Breast epithelium (tissue), 4 donors: ENCODE data around the gene MAP2K3. TPM values are rescaled to one million over a fixed set of nuclear protein-coding genes. Genes with fewer than 3 reads are reported as not detected.
A peak's percentile ranks its signal among the peaks of the same experiment; 100 is the strongest.

Experiments
- DNase-seq, 2 donors: peaks; one replicate each; pipeline ENCODE4 v3.0.0-alpha.2; 2019; ENCODE audit warnings: low spot score in 2 of 2
- H3K27ac ChIP-seq, 2 donors: fragments of 200-600 bp; sonication (generic) in 1 of 2; one replicate each; pipeline ENCODE4 v1.5.1; 2016 to 2019; ENCODE audit warnings: mild to moderate bottlenecking in 1 of 2
- H3K27me3 ChIP-seq, 2 donors: fragments of 200-600 bp; sonication (generic) in 1 of 2; one replicate each; pipeline versions ENCODE4 v1.5.1 to v1.6.0; 2017 to 2019; ENCODE audit warnings: control low read depth in 1 of 2, mild to moderate bottlenecking in 1 of 2
- H3K36me3 ChIP-seq: fragments of 200-600 bp; one replicate; pipeline ENCODE4 v1.5.1; 2019
- H3K4me1 ChIP-seq, 2 donors: fragments of 200-600 bp; sonication (generic); one replicate each; pipeline ENCODE4 v1.5.1; 2016 to 2019; ENCODE audit warnings: control low read depth in 1 of 2
- H3K4me3 ChIP-seq, 3 donors: fragments of 200-600 bp; sonication (generic); 1 replicate in 2 of 3; 2 replicates in 1 of 3; pipeline ENCODE4 v1.5.1; 2016 to 2019; ENCODE audit warnings: mild to moderate bottlenecking in 3 of 3, moderate library complexity in 2 of 3
- H3K9me3 ChIP-seq, 2 donors: fragments of 200-600 bp; sonication (generic) in 1 of 2; one replicate each; pipeline ENCODE4 v1.5.1; 2016 to 2019; ENCODE audit warnings: control low read depth in 1 of 2
- POLR2A ChIP-seq: fragments of 450-650 bp; IDR thresholded peaks from one replicate; pipeline ENCODE4 v1.6.1; 2016; ENCODE audit warnings: antibody characterized with exemption, mild to moderate bottlenecking, moderate library complexity
- POLR2AphosphoS5 ChIP-seq, 3 donors: sonication (generic); formaldehyde crosslinking; IDR thresholded peaks; one replicate each; pipeline ENCODE4 v1.6.1; 2017; ENCODE audit warnings: antibody characterized with exemption in 3 of 3
- intact Hi-C: fragments of 100-400 bp; cut with DNase I; formaldehyde crosslinking; loops from one replicate; pipeline ENCODE4 v1.15.1; 2023; ENCODE audit warnings: low total_unique reads
- total RNA-seq, 3 donors: library from RNA; depleted of rRNA; stranded (reverse); fragments of >200 nt; gene quantifications; one replicate each; pipeline ENCODE4 v1.1.0, GENCODE V29; 2016
- TF ChIP-seq, protein P1 (sequence below), 3 donors: fragments of 450-650 bp; IDR thresholded peaks; one replicate each; pipeline ENCODE4 v1.5.1; 2016 to 2017; ENCODE audit warnings: antibody characterized with exemption in 3 of 3, mild to moderate bottlenecking in 3 of 3, moderate library complexity in 3 of 3

The MAP2K3 gene
- total RNA-seq, 3 donors from 2014 or later, result 16.0 to 26.9 (median 22.0) TPM

DNA sequence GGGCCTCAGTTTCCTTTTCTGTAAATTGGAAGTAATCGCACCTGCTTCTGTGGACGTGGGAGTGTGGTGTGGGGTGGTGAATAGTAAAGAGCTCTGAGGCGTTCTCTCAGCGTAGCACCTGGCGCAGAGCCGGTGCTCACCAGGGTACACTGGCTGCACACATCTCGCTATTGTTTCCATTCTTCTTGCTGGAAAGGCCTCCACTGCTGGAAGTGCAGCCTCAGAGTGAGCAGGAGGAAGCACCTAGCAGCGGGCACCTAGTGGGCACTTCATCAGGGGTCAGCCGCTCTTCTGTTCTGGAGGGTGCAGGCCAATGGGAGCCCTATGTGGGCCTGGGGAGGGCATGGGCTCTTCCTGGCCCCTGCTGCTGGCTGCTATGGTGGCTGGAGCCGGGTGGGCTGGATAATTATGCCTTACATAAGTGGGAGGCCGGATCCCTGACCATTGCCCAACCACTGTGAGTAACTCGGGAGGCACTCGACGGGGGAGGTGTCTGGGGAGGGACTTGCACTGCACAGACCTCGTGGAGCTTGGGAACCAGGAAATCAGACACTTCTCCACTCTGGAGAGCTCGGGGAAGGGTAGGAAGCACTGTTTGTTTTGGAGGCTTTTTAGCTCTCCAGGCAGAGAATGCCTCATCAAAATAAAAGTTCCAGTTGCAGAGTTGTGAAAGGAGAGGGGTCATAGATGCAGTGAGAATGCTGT lies 1.7 kb downstream of the MAP2K3 start:
- Histone ChIP-seq H3K36me3 (no peaks in the 10 kb centered on the region), H3K9me3 (no peaks in the 10 kb centered on the region), H3K4me1 (peaks cover 12 to 29% of the 10 kb centered on the region in 2 donors), H3K27ac (peak overlapping the region; percentile 96), H3K27me3 (no peaks in the 10 kb centered on the region), H3K4me3 (peak overlapping the region; percentile 67 to 90 (median 86))
- no peak for TF ChIP-seq POLR2A
- peak; percentile 35 to 85 (median 59) for TF ChIP-seq POLR2AphosphoS5 (IDR thresholded peaks at IDR 0.05)
- intact Hi-C loops, result no loop called here
- DNase-seq, result peak; percentile 84 to 89

DNA sequence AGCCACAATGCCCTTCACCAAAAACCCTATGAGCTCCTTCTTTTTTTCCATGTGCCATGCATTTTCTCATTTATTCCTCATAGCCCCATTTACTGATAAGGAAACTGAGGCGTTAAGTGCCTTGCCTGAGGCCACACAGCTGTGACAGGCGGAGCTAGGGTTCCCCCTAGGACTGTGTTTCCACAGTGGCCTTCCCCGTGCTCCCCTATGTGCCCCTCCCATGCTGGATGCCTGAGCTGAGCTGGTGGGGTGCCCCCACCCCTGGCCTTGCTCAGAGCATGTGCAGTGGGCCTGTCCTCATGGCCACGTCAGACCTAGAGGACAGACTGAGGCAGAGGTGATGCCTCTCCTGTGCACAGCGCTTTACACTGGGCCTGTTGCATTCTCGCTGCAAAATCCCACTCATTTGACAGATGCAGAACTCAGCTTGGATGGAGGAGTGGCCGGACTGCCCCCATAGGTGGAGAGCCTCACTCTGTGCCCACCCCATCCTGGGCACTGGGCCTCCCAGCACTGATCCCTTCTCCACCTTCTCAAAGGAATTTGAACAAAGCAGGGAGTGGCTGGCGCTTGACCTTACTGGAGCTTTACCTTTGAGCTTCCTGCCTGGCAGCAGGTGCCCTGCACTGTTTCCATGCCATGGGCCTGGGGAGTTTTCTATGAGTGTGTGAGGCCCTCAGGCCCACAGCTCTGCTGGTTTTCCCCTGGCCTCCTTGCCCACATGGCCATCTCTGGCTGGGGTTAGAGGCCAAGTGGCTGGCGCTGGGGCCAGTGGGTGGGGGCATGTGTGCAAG lies 2.6 kb downstream of the MAP2K3 start:
- Histone ChIP-seq H3K9me3 (no peaks in the 10 kb centered on the region), H3K4me1 (peaks cover 12 to 29% of the 10 kb centered on the region in 2 donors), H3K27me3 (no peaks in the 10 kb centered on the region), H3K36me3 (no peaks in the 10 kb centered on the region), H3K27ac (peak overlapping the region; percentile 96), H3K4me3 (peak overlapping the region; percentile 67 to 90 (median 86))
- intact Hi-C loops, result no loop called here
- TF ChIP-seq, protein P1, sequence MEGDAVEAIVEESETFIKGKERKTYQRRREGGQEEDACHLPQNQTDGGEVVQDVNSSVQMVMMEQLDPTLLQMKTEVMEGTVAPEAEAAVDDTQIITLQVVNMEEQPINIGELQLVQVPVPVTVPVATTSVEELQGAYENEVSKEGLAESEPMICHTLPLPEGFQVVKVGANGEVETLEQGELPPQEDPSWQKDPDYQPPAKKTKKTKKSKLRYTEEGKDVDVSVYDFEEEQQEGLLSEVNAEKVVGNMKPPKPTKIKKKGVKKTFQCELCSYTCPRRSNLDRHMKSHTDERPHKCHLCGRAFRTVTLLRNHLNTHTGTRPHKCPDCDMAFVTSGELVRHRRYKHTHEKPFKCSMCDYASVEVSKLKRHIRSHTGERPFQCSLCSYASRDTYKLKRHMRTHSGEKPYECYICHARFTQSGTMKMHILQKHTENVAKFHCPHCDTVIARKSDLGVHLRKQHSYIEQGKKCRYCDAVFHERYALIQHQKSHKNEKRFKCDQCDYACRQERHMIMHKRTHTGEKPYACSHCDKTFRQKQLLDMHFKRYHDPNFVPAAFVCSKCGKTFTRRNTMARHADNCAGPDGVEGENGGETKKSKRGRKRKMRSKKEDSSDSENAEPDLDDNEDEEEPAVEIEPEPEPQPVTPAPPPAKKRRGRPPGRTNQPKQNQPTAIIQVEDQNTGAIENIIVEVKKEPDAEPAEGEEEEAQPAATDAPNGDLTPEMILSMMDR (IDR thresholded peaks at IDR 0.05), result no peak
- TF ChIP-seq POLR2AphosphoS5 (IDR thresholded peaks at IDR 0.05) (no peak), POLR2A (no peak)
- no peak for DNase-seq

DNA sequence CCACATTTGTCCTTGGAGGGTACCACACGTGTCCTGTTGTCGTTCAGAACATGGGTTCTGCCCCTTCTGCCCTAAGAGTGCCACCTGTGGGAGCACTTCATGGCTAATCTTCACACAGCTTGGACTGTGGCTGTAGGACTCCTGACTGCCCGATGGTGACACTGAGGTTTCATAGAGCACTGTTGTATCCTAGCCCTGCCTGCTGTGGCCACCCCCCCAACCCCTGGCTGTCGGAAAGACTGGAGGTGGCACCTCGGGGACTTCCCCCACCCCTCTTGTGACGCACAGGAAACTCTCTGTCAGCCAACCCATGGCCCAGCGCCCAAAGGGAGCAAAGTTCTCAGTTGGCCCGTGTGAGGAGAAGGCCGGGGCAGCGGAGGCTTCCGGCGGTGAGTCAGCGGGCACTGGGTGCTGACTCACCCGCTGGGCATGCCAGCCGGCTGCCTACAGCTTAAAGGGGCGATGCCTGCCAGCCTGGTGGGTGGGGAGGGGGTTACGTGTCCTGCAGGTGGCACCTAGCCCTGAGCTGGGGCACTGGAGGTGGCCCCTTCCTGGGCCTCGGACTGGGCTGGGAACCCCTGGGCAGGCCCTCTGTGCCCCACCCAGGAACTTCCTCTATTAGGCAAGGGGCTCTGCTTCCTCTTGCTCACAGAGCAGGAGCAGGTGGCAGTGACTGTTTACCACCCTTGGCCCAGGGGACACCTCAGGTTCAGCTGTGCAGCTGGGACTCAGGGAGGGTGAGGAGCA lies 3.4 kb downstream of the MAP2K3 start:
- H3K4me3 ChIP-seq, result peak overlapping the region; percentile 67 to 90 (median 86)
- peak overlapping the region; percentile 96 for H3K27ac ChIP-seq
- DNase-seq, result peak; percentile 95
- H3K9me3 ChIP-seq, result no peaks in the 10 kb centered on the region
- H3K36me3 ChIP-seq, result no peaks in the 10 kb centered on the region
- TF ChIP-seq POLR2A (no peak), POLR2AphosphoS5 (IDR thresholded peaks at IDR 0.05) (peak; percentile 66 to 89 (median 73))
- H3K4me1 ChIP-seq, result peaks cover 12 to 29% of the 10 kb centered on the region in 2 donors
- intact Hi-C loops, result no loop called here
- H3K27me3 ChIP-seq, result no peaks in the 10 kb centered on the region

DNA sequence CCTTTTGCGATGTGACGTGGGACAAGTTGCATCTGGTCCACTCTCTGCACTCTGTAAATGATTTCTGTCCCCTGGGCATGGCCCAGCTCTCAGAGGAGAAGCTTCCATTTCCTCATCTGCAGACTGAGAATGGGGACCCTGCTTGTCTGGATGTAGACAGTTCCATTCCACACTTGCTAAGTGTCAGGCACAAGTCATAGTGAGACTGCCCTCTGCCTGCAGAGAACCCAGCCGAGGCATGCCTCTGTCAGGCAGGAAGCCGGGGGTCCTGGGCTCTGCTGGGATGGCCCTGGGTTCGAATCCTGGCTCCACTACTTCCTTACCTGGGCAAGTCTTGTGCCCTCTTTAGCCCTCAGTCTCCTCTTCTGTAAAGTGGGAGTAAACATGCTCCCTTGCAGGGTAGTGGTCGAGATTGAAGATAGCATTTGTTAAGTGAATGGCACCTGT lies 4.1 kb downstream of the MAP2K3 start:
- TF ChIP-seq POLR2A (no peak), POLR2AphosphoS5 (IDR thresholded peaks at IDR 0.05) (no peak)
- TF ChIP-seq, protein P1 (IDR thresholded peaks at IDR 0.05), result no peak
- Histone ChIP-seq H3K27me3 (no peaks in the 10 kb centered on the region), H3K36me3 (no peaks in the 10 kb centered on the region), H3K27ac (peak overlapping the region; percentile 96), H3K4me3 (peak overlapping the region; percentile 67 to 90 (median 86)), H3K9me3 (no peaks in the 10 kb centered on the region), H3K4me1 (peaks cover 12 to 29% of the 10 kb centered on the region in 2 donors)
- no peak for DNase-seq
- intact Hi-C loops, result no loop called here

DNA sequence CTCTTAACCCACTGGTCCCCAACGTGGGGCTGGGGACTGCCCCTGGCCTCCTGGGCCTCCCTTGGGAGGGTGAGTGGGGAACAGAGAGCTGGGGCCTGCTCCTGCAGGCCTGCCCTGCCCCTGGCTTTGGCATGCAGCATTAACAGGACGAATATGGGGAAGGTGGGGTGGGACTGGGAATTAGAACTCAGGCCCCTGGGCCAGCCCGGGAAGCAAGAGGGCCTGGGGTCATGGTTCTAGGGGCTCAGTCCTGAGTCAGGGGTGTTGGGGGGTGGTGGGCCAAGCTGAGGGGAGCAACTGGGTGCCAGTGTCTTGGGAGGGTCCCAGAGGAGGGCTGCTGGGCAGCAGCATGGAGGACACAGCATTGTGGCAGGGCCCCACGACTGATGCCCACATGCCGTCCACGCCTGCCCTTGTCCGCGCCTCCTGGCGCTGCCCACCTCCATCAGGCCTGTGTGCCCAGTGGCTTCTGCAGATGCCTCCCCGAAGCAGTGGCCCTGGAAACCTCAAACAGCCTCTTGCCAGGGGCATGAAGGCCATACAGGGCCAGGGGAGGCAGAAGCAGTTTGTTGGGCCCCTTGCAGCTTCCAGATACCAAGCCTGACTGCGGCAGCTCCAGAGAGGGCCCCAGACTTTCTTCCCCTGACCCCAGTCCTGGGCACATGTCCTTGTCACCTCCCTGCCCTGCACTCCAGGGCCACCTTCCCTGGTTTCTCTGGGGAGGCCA lies 4.8 kb downstream of the MAP2K3 start:
- Histone ChIP-seq H3K27me3 (no peaks in the 10 kb centered on the region), H3K4me3 (no peak overlapping the region), H3K9me3 (no peaks in the 10 kb centered on the region), H3K4me1 (peaks cover 12 to 29% of the 10 kb centered on the region in 2 donors), H3K36me3 (no peaks in the 10 kb centered on the region), H3K27ac (peak overlapping the region; percentile 96)
- no peak for DNase-seq
- intact Hi-C loops, result no loop called here
- TF ChIP-seq, protein P1 (IDR thresholded peaks at IDR 0.05), result no peak
